H7 (cell line): Measurements from ENCODE around the gene EGLN3. TPM values are rescaled to one million over a fixed set of nuclear protein-coding genes. Genes with fewer than 3 reads are reported as not detected.
"Not testable (repeated sequence)": the region's sequence is repeated elsewhere in the genome, so short reads cannot be mapped to it uniquely, and the experiment has no call there.

Source experiments
- DNase-seq: peaks from one replicate; pipeline ENCODE4 v3.0.0; 2012
- H3K27me3 ChIP-seq: 2 replicates; pipeline ENCODE4 v1.6.0; 2011; ENCODE audit warnings: mild to moderate bottlenecking, low read length; ENCODE audit not compliant: control insufficient read depth, insufficient read depth
- H3K36me3 ChIP-seq: replicated peaks from 2 replicates; pipeline ENCODE4 v1.5.1; 2011; ENCODE audit warnings: low read length; ENCODE audit not compliant: control insufficient read depth, insufficient read depth
- H3K4me3 ChIP-seq: 2 replicates; pipeline ENCODE4 v1.5.1; 2011; ENCODE audit warnings: low read depth, mild to moderate bottlenecking, control low read depth, low read length, moderate library complexity; ENCODE audit not compliant: insufficient read depth
- total RNA-seq: library from RNA; depleted of rRNA; stranded (reverse); fragments of >200 nt; shearing (Covaris generic); gene quantifications from 2 replicates; pipeline ENCODE4 v1.2.3, GENCODE V29; 2014

Gene EGLN3
- total RNA-seq, 1 experiment from 2014 or later, result 12.3 TPM

DNA sequence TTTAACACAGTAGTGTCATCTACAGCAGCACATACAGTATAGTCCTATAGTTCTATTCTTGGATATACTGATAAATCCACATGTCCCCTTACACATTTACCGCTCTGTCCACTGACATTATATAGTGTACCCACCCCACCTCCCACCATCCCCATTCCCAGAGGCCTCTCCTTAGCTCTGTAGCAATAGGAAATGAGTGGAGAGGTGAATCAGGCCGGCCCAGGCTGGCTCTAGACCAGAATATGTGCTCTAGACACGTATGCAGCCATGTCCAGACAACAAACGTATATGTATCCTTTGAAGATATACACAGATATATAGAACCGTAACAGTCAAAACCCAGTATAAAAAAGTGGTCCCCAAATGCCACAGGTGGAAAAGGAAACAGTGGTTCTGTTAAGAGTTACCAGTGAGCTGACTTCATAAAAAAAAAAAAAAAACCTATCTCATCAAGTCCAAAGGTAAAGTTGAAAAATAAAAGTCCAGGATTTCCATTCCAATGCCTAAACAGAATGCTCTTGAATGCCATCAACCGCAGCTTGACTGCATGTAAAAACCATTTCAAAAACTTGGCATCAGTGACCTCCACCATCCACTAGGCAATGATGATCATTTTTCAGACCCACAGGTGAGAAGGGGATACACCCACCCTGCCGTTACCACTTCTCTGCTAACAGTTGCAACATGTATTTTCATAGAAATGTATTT is 16.7 kb downstream of the EGLN3 start:
- Histone ChIP-seq H3K36me3 (no peaks in the 10 kb centered on the region; the same call in 1 of the 2 replicates), H3K4me3 (no peak overlapping the region), H3K27me3 (no peaks in the 10 kb centered on the region)
- no peak for DNase-seq

DNA sequence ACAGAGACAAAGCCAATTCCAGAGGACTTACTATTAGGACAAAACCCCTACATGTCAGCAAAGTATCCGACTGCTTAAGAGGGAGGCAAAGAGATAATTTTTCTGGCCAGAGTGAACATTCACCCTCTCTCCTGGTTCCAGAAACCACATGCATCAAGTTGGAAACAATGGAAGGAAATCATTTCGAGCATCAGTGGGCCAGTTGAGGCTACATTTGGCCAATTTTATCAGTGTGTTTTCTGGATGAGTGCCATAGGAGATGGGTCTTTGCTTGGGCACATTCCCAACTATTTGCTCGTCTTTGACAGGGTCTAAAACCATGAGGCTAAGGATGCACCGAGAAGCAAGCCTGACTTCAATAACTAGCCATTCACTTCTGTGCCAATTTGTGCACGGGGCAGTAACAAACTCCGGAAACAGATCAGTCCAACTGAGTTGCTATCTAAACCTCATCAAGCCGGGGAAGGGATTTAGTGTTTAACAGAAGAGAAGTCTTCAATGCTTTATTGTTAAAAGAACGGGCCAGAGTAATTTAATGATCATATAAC is 17.4 kb downstream of the EGLN3 start:
- no peaks in the 10 kb centered on the region for H3K27me3 ChIP-seq
- peaks cover 2% of the 10 kb centered on the region; the same call in 1 of the 2 replicates for H3K36me3 ChIP-seq
- no peak overlapping the region for H3K4me3 ChIP-seq
- no peak for DNase-seq

DNA sequence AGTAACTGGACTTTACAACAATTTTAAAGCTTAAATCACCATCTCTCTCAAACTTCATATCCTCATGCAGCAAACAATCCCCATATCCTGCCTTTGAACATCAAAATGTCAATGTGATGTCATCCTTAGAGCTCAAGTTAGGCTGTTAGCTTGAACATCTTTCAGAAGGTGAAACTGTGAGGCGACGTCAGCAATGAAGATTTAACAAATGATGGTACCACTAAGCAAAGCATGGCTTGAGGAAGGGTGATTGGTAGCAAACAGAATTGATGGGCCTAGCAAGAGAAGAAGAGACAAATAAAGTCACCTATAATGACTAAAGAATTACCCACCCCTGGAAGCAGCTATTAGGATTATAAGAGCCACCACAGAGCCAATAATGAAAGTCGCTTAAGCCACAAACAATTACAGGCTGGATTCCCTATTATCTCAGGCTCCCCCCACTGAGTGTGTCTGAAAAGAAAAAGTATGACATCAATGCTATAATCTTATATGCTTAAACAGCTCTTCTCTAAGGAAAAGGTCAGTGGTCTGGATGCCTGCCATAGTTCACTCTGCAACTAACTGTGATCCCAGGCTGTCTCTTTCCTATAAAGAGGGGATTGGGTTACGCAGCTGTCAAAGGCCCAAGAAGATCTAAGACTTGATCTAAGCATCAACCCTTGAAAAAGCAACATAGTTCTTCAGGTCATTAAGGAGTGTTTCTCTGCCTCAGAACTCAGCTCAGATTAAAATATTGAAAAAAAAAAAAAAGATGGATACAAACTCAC is 18.1 kb downstream of the EGLN3 start:
- Histone ChIP-seq H3K27me3 (no peaks in the 10 kb centered on the region), H3K4me3 (no peak overlapping the region), H3K36me3 (peaks cover 4% of the 10 kb centered on the region)
- DNase-seq, result no peak

DNA sequence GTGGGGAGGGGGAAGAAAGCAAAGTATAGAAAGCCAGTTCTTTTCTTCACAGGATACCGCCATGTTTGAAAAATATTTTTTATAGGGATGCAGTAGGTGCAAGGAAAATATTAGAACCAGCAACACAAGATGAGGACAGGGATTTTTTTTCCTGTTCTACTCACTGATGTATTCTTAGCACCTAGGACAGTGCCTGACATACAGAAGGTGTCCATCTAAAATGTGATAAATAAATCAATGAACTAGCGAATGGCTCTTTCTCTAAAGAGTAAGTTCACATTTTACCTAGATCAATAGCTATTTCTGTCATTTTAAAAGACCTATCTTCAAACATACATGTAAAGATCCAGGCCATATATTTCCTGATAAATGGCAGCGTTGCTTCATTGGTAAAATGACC is 18.8 kb downstream of the EGLN3 start:
- DNase-seq, result no peak
- Histone ChIP-seq H3K4me3 (no peak overlapping the region), H3K36me3 (peaks cover 6% of the 10 kb centered on the region), H3K27me3 (no peaks in the 10 kb centered on the region)

DNA sequence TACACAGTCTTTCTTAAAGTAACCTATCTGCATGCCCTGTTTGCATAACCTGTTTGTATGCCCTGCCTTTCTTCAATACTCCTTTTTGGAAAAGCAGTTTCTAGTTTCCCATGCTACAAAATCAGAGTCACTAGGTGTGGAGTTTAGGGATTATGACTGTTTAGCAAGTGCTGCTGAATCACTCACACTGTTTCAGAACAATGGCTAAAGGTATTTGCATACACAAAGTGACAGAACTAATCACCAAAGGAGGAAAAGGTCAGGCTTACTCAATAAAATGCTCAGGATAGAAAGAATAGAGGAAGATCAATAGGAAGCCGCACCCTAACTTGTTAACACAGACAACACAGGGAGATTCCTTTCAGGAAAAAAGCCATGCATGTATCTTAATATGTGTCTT is 19.4 kb downstream of the EGLN3 start:
- Histone ChIP-seq H3K36me3 (peaks cover 6% of the 10 kb centered on the region), H3K4me3 (no peak overlapping the region), H3K27me3 (no peaks in the 10 kb centered on the region)
- no peak for DNase-seq

DNA sequence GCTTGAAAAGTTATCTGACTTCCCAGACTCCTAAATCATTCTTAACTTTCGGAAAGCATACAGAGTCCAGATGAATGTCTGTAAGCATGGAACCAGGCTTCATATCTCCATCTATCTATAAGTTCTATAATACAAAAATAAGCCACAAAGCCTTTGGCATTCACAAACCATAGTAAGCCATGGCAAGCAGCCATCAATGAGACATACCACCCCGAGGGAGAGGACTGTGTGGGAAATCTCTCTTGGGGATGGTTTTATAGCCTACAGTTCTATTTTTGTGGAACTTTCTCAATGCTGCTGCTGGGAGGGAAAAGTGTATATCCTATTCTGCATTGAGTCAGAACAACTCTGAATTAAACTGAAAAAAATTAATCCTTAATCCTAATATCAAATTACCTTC is 20.4 kb downstream of the EGLN3 start:
- H3K4me3 ChIP-seq, result no peak overlapping the region
- H3K27me3 ChIP-seq, result no peaks in the 10 kb centered on the region
- H3K36me3 ChIP-seq, result peaks cover 6% of the 10 kb centered on the region
- DNase-seq, result no peak

DNA sequence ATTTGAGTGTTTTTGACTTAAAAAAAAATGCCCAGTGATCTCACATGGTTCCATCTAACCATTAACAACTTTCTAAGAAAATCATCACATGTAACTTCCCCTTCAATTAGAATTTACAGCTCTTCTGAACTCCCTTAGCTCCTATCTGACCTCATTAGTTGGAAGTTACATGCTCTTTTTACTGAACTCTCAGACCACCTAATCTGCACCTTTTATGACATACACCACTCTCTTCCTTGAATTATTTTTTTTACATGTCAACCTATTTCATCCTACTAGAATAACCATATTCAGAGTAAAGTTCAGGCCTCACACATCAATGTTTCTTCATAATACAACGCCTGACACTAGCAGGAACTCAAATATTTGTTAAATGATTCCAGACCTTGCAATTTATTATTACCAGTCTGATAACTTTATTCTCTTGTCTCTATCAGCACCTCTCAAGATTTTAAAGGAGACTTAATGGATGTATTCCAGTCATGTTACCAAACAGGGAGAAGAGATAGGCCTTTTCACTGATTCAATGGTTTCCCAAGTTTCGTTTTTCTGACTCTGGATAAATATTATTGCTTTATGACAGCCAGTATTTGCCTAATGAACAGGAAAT is 21.0 kb downstream of the EGLN3 start:
- peaks cover 8% of the 10 kb centered on the region for H3K36me3 ChIP-seq
- H3K4me3 ChIP-seq, result no peak overlapping the region
- H3K27me3 ChIP-seq, result no peaks in the 10 kb centered on the region
- no peak for DNase-seq

DNA sequence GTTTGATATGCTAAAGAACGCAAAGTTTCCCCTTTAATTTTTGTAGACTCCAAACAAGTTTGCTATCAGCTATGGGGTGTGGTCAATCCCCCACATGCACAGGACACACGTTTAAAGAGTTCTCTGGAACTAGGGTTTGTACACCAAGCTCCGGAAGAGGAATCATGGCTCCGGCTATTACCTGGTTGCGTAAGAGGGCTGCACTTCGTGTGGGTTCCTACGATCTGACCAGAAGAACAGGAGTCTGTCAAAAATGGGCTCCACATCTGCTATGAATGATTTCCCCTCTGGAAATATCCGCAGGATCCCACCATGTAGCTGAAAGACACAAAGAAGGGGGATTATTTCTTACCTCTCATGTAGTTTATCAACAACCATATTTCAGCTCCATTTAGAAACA is 22.0 kb downstream of the EGLN3 start:
- no peak for DNase-seq
- Histone ChIP-seq H3K27me3 (no peaks in the 10 kb centered on the region), H3K36me3 (peaks cover 10% of the 10 kb centered on the region), H3K4me3 (no peak overlapping the region)

DNA sequence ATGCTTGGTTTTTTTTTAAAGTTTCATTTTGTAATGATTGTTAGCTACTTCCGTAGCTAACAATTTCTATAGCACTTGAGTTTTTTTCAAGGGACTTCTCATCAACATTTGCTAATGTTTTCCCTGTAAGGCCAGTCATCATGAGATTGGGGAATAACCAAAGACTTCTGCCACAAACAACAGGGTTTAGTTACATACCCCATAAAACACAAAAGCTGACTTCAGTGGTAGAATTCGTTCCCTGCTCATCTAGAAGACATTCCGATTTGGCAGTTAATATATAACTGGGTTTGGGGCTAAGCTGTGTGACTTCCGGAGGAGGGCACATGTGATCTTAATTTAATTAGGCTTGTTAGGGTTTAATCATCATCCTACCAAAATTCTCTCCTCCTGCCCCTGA is 22.9 kb downstream of the EGLN3 start:
- H3K4me3 ChIP-seq, result no peak overlapping the region
- no peaks in the 10 kb centered on the region for H3K27me3 ChIP-seq
- DNase-seq, result no peak
- H3K36me3 ChIP-seq, result peaks cover 10% of the 10 kb centered on the region

DNA sequence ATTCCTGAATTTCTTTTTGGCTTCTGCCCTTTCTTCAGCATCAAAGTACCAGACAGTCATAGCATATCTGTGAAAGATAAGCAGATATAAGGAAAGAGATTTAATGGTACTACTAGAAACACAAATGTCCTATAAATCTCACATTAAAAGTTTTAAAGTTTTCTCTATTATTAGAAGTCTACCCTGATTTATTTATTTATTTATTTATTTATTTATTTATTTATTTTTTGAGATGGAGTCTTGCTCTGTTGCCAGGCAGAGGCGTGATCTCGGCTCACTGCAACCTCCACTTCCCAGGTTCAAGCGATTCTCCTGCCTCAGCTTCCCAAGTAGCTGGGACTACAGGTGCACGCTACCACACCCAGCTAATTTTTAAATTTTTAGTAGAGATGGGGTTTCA is 23.9 kb downstream of the EGLN3 start:
- H3K4me3 ChIP-seq, H3K27me3 ChIP-seq, DNase-seq, H3K36me3 ChIP-seq: not testable (repeated sequence)

DNA sequence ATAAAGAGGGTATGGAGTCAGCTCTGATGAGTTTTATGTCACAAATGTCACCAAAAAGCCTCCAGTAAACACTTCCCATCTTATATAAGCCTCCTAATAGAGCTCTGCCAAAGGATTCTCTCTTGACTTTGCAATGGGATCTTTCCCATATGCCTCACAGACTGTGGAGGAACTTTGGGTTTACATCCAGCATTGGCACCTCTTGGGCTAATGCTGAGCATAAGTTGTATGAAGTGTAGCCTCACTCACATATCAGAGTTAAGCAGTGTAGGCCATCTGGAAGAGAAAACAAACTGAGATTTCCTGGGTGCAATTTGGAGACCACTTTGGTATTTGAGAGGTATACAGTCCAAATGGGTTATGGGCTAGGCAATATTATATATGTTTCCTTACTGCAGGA is 24.9 kb downstream of the EGLN3 start:
- Histone ChIP-seq H3K4me3 (no peak overlapping the region), H3K36me3 (peaks cover 10% of the 10 kb centered on the region), H3K27me3 (no peaks in the 10 kb centered on the region)
- no peak for DNase-seq

DNA sequence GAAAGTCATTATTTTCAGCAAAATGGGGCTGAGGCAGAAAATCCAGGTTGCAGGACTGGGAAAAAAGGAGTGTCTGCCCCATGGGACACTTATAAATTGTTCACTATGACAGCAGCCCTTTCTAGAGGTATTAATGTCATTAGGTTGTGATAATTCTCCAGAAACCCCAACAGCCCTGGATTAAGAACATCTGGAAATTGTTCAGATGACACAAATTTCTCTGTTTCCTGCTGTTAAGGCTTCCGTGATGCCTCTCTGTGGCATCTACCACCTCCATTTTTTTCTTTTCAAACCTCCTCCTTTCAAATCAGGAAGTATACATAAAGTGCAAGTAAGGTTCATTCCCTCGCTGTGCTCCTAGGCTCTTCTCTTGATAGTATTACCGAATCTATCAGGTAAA is 25.6 kb downstream of the EGLN3 start:
- no peak overlapping the region for H3K4me3 ChIP-seq
- DNase-seq, result no peak
- no peaks in the 10 kb centered on the region for H3K27me3 ChIP-seq
- peaks cover 10% of the 10 kb centered on the region for H3K36me3 ChIP-seq

DNA sequence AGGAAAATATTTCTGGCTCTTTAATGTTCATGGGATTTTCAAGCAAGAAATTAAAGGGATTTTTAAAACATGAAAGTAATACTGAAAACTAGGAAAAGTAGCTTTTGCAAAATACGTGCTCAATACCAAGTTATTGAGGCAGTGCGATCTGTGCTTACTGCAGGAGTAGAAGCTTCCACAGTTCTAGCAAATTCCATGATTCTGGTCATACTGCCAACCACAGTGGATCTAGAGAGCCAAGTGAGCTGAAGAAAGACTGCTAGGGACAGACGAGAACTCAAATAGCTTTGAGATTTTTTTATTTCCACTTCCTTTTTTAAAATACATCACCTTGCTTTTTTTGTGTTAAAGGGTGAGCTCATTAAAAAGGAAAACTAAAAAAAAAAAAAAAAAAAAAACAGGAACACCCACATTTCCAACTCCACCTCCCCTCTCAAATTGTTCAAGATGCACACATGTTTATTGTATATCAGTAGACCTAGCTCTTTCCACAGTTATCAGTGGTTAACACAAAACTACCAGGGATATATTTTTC is 26.2 kb downstream of the EGLN3 start:
- no peak for DNase-seq
- peaks cover 10% of the 10 kb centered on the region for H3K36me3 ChIP-seq
- no peak overlapping the region for H3K4me3 ChIP-seq
- no peaks in the 10 kb centered on the region for H3K27me3 ChIP-seq

DNA sequence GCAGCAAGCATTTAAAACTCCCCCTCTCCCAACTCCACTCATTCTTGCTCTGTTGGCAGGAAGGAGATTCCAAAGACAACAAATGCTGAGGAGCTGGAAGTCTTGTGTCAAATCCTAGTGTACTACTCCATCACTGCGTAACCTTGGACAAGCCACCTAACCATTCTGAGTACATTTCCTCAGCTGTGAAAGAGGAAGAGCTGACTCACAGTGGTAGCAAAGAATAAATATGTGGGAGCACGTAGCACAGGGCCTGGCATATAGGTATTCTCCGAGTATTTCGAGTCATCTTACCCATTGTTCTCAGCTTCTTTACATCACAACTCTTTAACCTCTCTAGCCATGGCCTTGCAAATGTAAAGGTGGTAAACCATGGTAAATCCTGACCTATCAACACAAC is 28.7 kb downstream of the EGLN3 start:
- H3K27me3 ChIP-seq, result no peaks in the 10 kb centered on the region
- H3K4me3 ChIP-seq, result no peak overlapping the region
- H3K36me3 ChIP-seq, result peaks cover 4% of the 10 kb centered on the region
- DNase-seq, result no peak

DNA sequence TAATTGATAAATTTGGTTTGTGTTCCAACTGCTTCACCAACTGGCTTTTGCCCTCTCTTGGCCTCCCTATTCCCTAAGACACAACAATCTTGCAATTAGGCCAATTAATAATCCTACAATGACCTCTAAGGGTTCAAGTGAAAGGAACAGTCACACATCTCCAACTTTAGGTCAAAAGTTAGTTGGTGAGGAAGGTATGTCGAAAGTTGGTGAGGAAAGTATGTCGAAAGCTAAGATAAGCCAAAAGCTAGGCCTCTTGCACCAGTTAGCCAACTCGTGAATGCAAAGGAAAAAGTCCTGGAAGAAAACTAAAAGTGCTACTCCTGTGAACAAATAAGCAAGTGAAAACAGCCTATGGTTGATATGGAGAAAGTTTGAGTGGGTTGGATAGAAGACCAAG is 32.6 kb downstream of the EGLN3 start:
- no peak for DNase-seq
- Histone ChIP-seq H3K4me3 (no peak overlapping the region), H3K36me3 (no peaks in the 10 kb centered on the region), H3K27me3 (no peaks in the 10 kb centered on the region)
